ENCODE measurements around the gene QDPR. TPM values are rescaled to one million over a fixed set of nuclear protein-coding genes. Genes with fewer than 3 reads are reported as not detected.

Gene QDPR
- total and polyA plus RNA-seq, 9 of the 15 experiments (the other 6 are each of a cell fraction or from before 2014, with no cell fraction given): 5.7 to 29.7 (median 17.2) TPM

- CTCF ChIA-PET (ENCODE audit: low intra/inter-chr PET ratio): interaction anchor here (0.6 to 1.6 kb wide), 3 partner anchors 124 to 1768 kb away, joined by 3 to 6 read pairs (median 3); no protein-coding TSS in a partner anchor
- in situ Hi-C loops (cut with MboI): no loop called here
Measured at GRCh38 chr4:17448689-17449088, 63.2 kb downstream of the QDPR start.

More at GRCh38 chr4:17448689-17449088, 63.2 kb downstream of the QDPR start:
- no peaks in the 10 kb centered on the region for H3K36me3 ChIP-seq (ENCODE audit: control insufficient read depth, insufficient read depth, low read length)
- H3K4me2 ChIP-seq (ENCODE audit: insufficient read depth, low read length): no peak overlapping the region
- no peak overlapping the region for H3K27ac ChIP-seq (ENCODE audit: extremely low read depth, low read depth, low read length)
- DNase-seq (ENCODE audit: extremely low read depth in 1 of 4, low spot score in 3 of 4): no peak
- WGBS (ENCODE audit: insufficient coverage, low coverage, missing lambda C conversion rate): 0% methylated on average over 3 of the region's 3 CpGs
- FAIRE-seq: no peak
- BruUV-seq (replicated peaks): no TSS peak
- H3K4me3 ChIP-seq: no peak overlapping the region
- ATAC-seq: no peak
- no peaks in the 10 kb centered on the region for H3K79me2 ChIP-seq (ENCODE audit: control insufficient read depth, insufficient read depth, low read length)
- intact Hi-C loops (cut with micrococcal nuclease): loop anchor here (5.0 kb wide), 1 partner anchor 531 kb away; no protein-coding TSS in a partner anchor
- H3K9me1 ChIP-seq (ENCODE audit: control insufficient read depth, insufficient read depth, low read length): no peaks in the 10 kb centered on the region
- no peaks in the 10 kb centered on the region for H4K20me1 ChIP-seq (replicated peaks; ENCODE audit: control insufficient read depth, insufficient read depth, low read length)
- no peaks in the 10 kb centered on the region for H3K4me1 ChIP-seq (replicated peaks in 1 of 2; ENCODE audit: control insufficient read depth in 2 of 2, insufficient read depth in 2 of 2, low read length in 2 of 2)
- H3K27me3 ChIP-seq (ENCODE audit: control insufficient read depth in 2 of 2, insufficient read depth in 2 of 2, low read length in 2 of 2): no peaks in the 10 kb centered on the region
- H3K9me3 ChIP-seq (replicated peaks; ENCODE audit: control insufficient read depth, insufficient read depth, low read depth, low read length): no peaks in the 10 kb centered on the region
- H2AFZ ChIP-seq (ENCODE audit: low read depth, low read length): no peak overlapping the region
- POLR2A ChIA-PET: no interaction called here
- no peak overlapping the region for H3K9ac ChIP-seq (ENCODE audit: insufficient read depth in 1 of 2, low read depth in 2 of 2, low read length in 2 of 2)
- TF ChIP-seq HOMEZ (CRISPR knock-in tag; IDR thresholded peaks at IDR 0.05) (no peak), ZNF263 (CRISPR knock-in tag; IDR thresholded peaks at IDR 0.05; ENCODE audit: borderline replicate concordance) (no peak), OTX1 (CRISPR knock-in tag; IDR thresholded peaks at IDR 0.05) (no peak), KLF10 (CRISPR knock-in tag; IDR thresholded peaks at IDR 0.05) (no peak), SNAPC5 (CRISPR knock-in tag; IDR thresholded peaks at IDR 0.05) (no peak)

Measured in K562 (cell line).